BE2C (cell line): ENCODE data around the gene IQCH.

Experiments used
- DNase-seq: peaks from one replicate; pipeline ENCODE4 v3.0.0-alpha.2; 2020
- H3K27me3 ChIP-seq: fragments of 250-450 bp; sonication (Bioruptor Pico); 2 replicates; pipeline ENCODE4 v1.5.1; 2020; ENCODE audit warnings: mild to moderate bottlenecking
- H3K36me3 ChIP-seq: fragments of 250-450 bp; sonication (Bioruptor Pico); 2 replicates; pipeline ENCODE4 v1.5.1; 2020; ENCODE audit warnings: mild to moderate bottlenecking
- H3K4me1 ChIP-seq: fragments of 250-450 bp; sonication (Bioruptor Pico); 2 replicates; pipeline ENCODE4 v1.5.1; 2020
- H3K4me3 ChIP-seq: 2 replicates; pipeline ENCODE4 v1.5.1; 2011; ENCODE audit warnings: low read depth, low read length
- H3K9me3 ChIP-seq: fragments of 250-450 bp; sonication (Bioruptor Pico); 2 replicates; pipeline ENCODE4 v1.5.1; 2020
- CTCF ChIP-seq: IDR thresholded peaks from 2 replicates; pipeline ENCODE4 v1.5.1; 2012; ENCODE audit warnings: mild to moderate bottlenecking, low read depth, low read length

The IQCH gene

DNA sequence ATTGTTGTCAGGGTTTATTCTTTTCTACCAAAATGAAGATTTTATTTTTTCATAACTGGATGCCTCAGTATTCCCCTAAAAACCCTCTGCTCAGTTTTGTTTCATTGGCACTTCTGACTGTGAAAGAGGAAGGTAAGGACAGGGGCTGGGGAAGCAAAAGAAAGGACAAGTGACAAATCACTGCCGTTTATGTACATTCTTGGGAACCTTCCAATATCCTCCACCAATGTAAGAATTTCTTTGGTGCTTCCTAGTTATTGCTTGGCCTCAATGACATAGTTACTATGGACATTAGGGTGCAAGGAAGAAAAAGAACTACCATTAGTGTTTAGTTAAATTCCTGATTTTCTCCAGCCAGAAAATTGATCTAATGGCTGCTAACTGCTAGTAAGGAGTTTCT lies 135.4 kb downstream of the IQCH start:
- no peak for DNase-seq
- H3K4me1 ChIP-seq: no peaks in the 10 kb centered on the region
- no peaks in the 10 kb centered on the region for H3K36me3 ChIP-seq
- H3K9me3 ChIP-seq: no peaks in the 10 kb centered on the region
- H3K27me3 ChIP-seq: no peaks in the 10 kb centered on the region
- no peak for TF ChIP-seq CTCF
- H3K4me3 ChIP-seq: no peak overlapping the region

- Histone ChIP-seq H3K4me3 (no peak overlapping the region), H3K36me3 (no peaks in the 10 kb centered on the region), H3K4me1 (no peaks in the 10 kb centered on the region), H3K9me3 (no peaks in the 10 kb centered on the region), H3K27me3 (no peaks in the 10 kb centered on the region)
- DNase-seq: no peak
- TF ChIP-seq CTCF: no peak
Observed at GRCh38 chr15:67394873-67395639, 140.5 kb downstream of the IQCH start.

DNA sequence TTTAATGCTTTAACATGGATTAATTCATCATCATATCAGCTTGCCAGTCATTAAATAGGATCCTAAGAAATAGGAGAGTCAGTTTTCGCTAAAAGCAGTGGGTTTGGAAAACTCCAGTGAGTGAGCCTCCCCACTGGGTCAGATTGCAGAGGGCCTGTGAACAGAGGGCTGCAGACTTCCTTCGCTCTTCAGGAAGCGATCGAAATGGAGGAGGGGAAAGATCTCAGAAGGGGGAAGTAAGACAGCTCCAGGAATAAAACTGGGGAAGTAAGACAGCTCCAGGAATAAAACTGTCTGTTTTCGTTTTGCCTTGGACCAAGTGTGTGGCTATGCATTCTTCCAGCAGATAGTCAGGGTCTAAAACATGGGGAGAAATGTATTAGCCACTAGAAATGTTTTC lies 141.5 kb downstream of the IQCH start:
- no peaks in the 10 kb centered on the region for H3K4me1 ChIP-seq
- H3K27me3 ChIP-seq: no peaks in the 10 kb centered on the region
- H3K9me3 ChIP-seq: no peaks in the 10 kb centered on the region
- no peaks in the 10 kb centered on the region for H3K36me3 ChIP-seq
- no peak overlapping the region for H3K4me3 ChIP-seq
- DNase-seq: no peak
- TF ChIP-seq CTCF: no peak

- DNase-seq: no peak
- TF ChIP-seq CTCF: no peak
- Histone ChIP-seq H3K27me3 (no peaks in the 10 kb centered on the region), H3K9me3 (no peaks in the 10 kb centered on the region), H3K36me3 (no peaks in the 10 kb centered on the region), H3K4me3 (no peak overlapping the region), H3K4me1 (no peaks in the 10 kb centered on the region)
Observed at GRCh38 chr15:67397139-67397538, 142.6 kb downstream of the IQCH start.

GRCh38 chr15:67399925-67400324 lies 145.3 kb downstream of the IQCH start:
- Histone ChIP-seq H3K36me3 (no peaks in the 10 kb centered on the region), H3K4me1 (no peaks in the 10 kb centered on the region), H3K4me3 (no peak overlapping the region), H3K27me3 (no peaks in the 10 kb centered on the region), H3K9me3 (no peaks in the 10 kb centered on the region)
- no peak for DNase-seq
- TF ChIP-seq CTCF: no peak

DNA sequence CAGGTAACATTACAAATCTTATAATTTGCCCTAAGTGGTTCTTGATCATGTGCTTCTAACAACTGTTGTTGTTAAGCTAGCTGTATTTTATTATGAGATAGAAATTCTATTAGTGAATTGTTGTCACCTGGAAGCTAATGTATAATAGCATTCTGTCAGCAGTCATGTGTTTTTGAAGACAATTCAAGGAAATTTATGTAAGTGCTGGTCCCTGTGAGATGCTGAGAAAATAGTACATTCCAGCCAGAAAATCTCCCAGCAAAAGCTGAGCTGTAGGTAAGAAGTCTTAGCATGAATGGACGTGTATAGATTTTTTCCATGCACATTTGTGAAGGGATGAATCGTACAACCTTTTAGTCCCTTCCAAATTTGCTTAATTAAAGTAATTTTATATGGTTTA lies 146.3 kb downstream of the IQCH start:
- Histone ChIP-seq H3K4me3 (no peak overlapping the region), H3K4me1 (no peaks in the 10 kb centered on the region), H3K9me3 (no peaks in the 10 kb centered on the region), H3K36me3 (no peaks in the 10 kb centered on the region), H3K27me3 (no peaks in the 10 kb centered on the region)
- TF ChIP-seq CTCF: no peak
- no peak for DNase-seq
